GM12872 (cell line): ENCODE data around the gene CIITA.

Experiments used
- TF ChIP-seq, protein P1 (sequence below): IDR thresholded peaks from 3 replicates; pipeline ENCODE4 v1.5.1; 2011; ENCODE audit warnings: low read depth, mild to moderate bottlenecking, low read length, moderate library complexity; ENCODE audit not compliant: insufficient read depth

The CIITA gene

GRCh38 chr16:10939649-10940234 lies 62.7 kb downstream of the CIITA start:
- TF ChIP-seq, protein P1, sequence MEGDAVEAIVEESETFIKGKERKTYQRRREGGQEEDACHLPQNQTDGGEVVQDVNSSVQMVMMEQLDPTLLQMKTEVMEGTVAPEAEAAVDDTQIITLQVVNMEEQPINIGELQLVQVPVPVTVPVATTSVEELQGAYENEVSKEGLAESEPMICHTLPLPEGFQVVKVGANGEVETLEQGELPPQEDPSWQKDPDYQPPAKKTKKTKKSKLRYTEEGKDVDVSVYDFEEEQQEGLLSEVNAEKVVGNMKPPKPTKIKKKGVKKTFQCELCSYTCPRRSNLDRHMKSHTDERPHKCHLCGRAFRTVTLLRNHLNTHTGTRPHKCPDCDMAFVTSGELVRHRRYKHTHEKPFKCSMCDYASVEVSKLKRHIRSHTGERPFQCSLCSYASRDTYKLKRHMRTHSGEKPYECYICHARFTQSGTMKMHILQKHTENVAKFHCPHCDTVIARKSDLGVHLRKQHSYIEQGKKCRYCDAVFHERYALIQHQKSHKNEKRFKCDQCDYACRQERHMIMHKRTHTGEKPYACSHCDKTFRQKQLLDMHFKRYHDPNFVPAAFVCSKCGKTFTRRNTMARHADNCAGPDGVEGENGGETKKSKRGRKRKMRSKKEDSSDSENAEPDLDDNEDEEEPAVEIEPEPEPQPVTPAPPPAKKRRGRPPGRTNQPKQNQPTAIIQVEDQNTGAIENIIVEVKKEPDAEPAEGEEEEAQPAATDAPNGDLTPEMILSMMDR = no peak

DNA sequence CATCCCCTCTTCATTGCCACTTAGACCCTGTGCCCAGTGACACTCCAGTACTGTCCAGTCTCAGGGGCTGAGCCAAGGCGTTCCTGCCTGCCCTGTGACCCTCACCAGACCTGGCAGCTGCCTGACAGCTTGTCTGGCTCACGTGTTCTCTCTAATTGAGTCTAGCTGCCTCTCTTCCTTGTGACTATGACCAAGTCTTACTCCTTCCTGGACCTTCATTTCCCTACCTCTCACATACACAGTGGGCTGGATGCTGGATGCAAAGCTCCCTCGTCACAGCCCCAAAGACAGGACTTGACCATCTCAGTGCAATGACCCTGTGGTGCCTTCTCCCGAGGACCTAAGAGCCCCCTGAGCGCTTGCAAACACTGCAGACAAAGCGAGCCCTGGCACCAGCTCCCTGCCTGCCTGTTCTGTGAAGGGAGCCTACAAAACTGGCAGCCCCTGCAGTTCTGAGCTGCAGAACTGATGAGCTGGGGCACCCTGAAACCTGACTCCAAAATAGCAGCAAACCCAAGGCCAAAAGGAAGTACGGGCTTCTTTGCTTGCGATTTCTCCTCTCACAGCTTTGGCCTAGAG lies 63.6 kb downstream of the CIITA start:
- TF ChIP-seq, protein P1 = no peak

DNA sequence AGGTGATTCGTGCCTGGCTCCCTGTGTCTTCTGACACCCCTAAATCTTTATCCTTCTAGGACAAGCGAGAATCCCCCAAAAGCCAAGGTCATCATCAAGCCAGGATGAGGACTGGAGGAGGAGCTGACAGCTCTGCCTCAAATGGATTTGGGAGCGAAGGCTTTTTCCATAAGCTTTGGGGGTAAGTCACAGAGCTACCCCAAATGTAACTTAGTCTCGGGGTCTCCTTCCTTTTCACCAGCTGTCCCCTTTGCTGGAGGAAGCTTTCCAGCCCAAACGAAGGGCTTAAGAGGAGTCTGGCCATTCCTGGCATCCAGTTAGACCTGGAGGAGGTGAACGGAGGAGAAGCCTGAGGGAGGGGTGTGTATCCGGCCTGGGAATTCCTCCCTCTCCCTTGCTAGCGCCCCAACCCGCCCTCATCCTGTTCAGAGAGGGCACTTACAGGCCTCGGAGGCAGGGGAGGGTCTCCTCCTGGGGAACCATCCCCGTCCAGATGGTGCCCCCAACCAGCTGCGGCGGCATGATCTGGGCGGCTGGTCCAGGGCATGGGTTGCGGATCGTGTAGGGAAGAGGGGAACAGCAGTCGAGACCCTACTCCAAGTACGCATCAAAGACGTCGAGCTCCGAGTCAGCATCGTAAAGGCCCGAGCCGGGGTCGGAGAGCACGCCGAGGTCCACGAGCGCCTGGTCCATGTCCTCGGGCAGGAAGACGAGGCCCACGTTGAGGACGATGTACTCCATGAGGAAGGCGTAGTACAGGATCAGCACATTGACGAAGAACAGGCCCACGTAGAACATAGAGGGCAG lies 64.3 kb downstream of the CIITA start:
- TF ChIP-seq, protein P1 = no peak

- TF ChIP-seq, protein P1 = 0 out of 3 replicates have a peak, but pooled peaks have one; percentile 1
These were observed 65.5 kb downstream of the CIITA start, which contains the start of gene DEXI for GRCh38 chr16:10942352-10943063. TSS of gene DEXI (minus strand) at chr16:10942468. CDS start at chr16:10942005, 463 bp downstream.

GRCh38 chr16:10943064-10943353 lies 66.0 kb downstream of the CIITA start:
- TF ChIP-seq, protein P1 = no peak

DNA sequence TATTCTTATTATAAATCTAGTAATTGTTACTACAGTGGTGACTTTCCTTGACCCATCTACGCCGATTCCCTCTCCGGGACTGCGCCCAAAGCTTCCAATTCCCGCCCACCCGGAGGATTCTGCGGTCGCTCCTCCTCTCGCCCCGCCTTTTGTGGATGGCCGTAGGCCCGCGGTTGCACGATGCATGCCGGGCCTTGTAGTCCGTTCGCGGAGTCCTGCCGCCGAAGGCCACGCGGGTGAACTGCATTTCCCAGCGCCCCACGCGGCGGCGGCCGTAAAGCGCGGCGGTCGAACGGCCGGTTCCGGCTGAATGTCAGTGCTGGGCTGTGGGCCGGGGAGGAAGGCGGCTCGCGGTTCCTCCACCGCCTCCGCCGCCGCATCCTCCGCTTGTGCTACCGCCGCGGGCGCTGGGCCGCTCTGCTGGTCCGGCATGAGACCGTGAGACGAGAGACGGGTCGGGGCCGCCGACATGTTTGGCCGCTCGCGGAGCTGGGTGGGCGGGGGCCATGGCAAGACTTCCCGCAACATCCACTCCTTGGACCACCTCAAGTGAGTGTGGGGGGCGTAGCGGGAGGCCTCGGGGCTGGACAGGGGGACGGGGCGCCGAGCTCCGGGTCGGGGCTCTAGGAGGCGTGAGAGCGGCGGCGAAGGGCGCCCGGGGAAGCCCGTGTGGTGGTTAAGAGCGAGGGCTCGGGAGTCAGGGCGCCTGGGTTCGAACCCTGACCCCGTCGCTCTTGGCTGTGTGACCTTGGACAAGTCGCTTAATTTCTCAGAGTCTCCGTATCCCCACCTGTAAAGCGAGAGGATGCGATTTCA lies 67.5 kb downstream of the CIITA start, which contains the start of gene CLEC16A:
TSS of gene CLEC16A (plus strand) at position 316 of the 816 bp plus-strand sequence. CDS start at position 470, 154 bp downstream.
- TF ChIP-seq, protein P1 = no peak
